Osteocyte (in vitro differentiated cells): Measurements from ENCODE around the gene NUDT3. TPM values are rescaled to one million over a fixed set of nuclear protein-coding genes. Genes with fewer than 3 reads are reported as not detected.

Source experiments
- DNase-seq: peaks from one replicate; pipeline ENCODE4 v3.0.0; 2021; ENCODE audit warnings: mixed read lengths; ENCODE audit not compliant: unreplicated experiment; ENCODE audit errors: extremely low spot score
- H3K27ac Mint-ChIP-seq: one replicate; pipeline ENCODE4 v1.8.0; 2021; ENCODE audit warnings: mild to moderate bottlenecking, mixed read lengths; ENCODE audit not compliant: unreplicated experiment
- H3K27me3 Mint-ChIP-seq: one replicate; pipeline ENCODE4 v1.8.0; 2021; ENCODE audit warnings: mixed read lengths; ENCODE audit not compliant: unreplicated experiment
- H3K36me3 Mint-ChIP-seq: one replicate; pipeline ENCODE4 v1.8.0; 2021; ENCODE audit warnings: mixed read lengths; ENCODE audit not compliant: unreplicated experiment
- H3K4me1 Mint-ChIP-seq: one replicate; pipeline ENCODE4 v1.8.0; 2021; ENCODE audit warnings: mixed read lengths; ENCODE audit not compliant: unreplicated experiment
- H3K4me3 Mint-ChIP-seq: one replicate; pipeline ENCODE4 v1.8.0; 2021; ENCODE audit warnings: mild to moderate bottlenecking, moderate library complexity, mixed read lengths; ENCODE audit not compliant: unreplicated experiment
- H3K9me3 Mint-ChIP-seq: one replicate; pipeline ENCODE4 v1.8.0; 2021; ENCODE audit warnings: mixed read lengths; ENCODE audit not compliant: unreplicated experiment
- long read RNA-seq: library from polyadenylated mRNA; unstranded; transcript quantifications from one replicate; pipeline ENCODE4 v2.0.0, GENCODE V29; 2021
- total RNA-seq: library from RNA; stranded (reverse); gene quantifications from 2 replicates; pipeline ENCODE4 v1.2.1, GENCODE V29; 2021
- TF ChIP-seq, protein P1 (sequence below): fragments of 200-600 bp; sonication (generic); IDR thresholded peaks from 2 replicates; pipeline ENCODE4 v1.5.0; 2021; ENCODE audit warnings: antibody characterized with exemption, mild to moderate bottlenecking, moderate library complexity

NUDT3 gene
- 32.0 and 33.1 TPM in 2 replicates for total RNA-seq
- long read RNA-seq, full-length matches to known transcripts: 11 of 47 reads
- long read RNA-seq, partial matches to known transcripts: 1 of 47 reads
- long read RNA-seq, other reads (novel, unspliced or antisense): 35 of 47 reads

DNA sequence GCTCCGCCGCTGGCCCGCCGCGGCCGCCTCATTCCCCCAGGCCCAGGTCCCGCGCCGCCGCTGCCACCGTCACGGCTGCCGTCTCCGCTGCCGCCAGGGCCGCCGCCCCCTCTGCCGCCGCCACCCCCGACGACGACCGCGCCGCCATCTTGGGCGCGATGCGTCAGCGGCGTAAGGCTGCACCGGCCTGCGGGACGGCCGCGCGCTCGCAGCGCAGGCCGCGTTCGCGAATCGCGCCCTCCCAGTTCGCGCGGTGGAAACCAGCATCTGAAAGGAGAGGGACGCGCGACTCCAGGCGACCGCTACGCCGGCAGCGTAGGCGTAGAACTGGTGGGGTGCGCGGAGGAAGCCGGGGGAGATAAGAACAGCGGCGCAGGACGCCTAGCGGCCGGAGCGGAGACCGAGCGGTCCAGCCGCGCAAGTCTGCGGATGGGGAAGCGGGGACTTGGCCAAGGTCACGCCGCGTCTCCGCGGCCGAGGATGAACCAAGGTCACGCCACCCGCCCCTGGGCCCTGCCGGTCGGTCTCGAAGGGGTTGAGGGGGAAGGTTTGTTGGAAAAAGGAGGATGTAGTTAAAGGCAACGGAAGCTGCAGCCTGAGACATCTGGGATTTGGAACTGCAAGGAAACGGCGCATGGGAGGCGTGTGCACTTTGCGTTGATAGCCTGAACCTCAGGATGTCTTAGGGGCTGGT is at the start of gene NUDT3:
TSS of gene NUDT3 (minus strand) at position 173 of the 694 bp plus-strand sequence. CDS start 307 bp downstream, outside the sequence.
- Mint-ChIP-seq H3K27me3 (no peaks in the 10 kb centered on the region), H3K4me1 (peaks cover 23% of the 10 kb centered on the region), H3K27ac (peak within 1 kb of the TSS; percentile 87), H3K36me3 (peaks cover 2% of the 10 kb centered on the region), H3K9me3 (no peaks in the 10 kb centered on the region), H3K4me3 (peak within 1 kb of the TSS; percentile 45)
- DNase-seq: peak; percentile 98
- TF ChIP-seq, protein P1, sequence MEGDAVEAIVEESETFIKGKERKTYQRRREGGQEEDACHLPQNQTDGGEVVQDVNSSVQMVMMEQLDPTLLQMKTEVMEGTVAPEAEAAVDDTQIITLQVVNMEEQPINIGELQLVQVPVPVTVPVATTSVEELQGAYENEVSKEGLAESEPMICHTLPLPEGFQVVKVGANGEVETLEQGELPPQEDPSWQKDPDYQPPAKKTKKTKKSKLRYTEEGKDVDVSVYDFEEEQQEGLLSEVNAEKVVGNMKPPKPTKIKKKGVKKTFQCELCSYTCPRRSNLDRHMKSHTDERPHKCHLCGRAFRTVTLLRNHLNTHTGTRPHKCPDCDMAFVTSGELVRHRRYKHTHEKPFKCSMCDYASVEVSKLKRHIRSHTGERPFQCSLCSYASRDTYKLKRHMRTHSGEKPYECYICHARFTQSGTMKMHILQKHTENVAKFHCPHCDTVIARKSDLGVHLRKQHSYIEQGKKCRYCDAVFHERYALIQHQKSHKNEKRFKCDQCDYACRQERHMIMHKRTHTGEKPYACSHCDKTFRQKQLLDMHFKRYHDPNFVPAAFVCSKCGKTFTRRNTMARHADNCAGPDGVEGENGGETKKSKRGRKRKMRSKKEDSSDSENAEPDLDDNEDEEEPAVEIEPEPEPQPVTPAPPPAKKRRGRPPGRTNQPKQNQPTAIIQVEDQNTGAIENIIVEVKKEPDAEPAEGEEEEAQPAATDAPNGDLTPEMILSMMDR: peak; percentile 90

DNA sequence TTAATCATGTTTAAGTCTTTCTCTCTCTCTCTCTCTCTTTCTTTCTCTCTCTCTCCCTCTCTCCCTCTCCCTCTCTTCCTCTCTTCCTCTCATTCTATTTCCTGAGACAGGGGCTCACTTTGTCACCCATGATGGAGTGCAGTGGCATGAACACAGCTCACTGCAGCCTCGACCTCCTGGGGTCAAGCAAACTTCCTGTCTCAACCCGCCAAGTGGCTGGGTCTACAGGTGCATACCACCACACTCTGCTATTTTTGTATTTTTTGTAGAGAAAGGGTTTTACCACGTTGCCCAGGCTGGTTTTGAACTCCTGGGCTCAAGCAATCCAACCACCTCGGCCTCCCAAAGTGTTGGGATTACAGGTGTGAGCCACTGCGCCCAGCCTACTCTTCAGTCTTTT is 49.1 kb upstream of the NUDT3 start:
- DNase-seq: no peak
- Mint-ChIP-seq H3K36me3 (peaks cover 3% of the 10 kb centered on the region), H3K4me3 (no peak overlapping the region), H3K27ac (no peak overlapping the region), H3K27me3 (no peaks in the 10 kb centered on the region), H3K9me3 (peaks cover 6% of the 10 kb centered on the region), H3K4me1 (no peaks in the 10 kb centered on the region)
- TF ChIP-seq, protein P1: no peak

DNA sequence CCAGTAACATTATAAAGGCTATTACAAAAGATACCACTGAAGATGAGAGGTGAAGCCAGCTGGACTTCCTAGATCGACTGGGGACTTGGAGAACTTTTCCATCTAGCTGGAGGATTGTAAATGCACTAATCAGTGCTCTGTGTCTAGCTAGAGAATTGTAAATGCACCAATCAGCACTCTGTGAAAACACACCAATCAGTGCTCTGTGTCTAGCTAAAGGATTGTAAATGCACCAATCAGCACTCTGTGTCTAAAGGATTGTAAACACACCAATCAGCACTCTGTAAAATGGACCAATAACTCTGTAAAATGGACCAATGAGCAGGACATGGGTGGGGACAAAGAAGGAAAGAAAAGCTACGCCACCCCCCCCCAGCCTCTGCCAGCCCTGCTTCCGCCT is 47.0 kb upstream of the NUDT3 start:
- no peak overlapping the region for H3K4me3 Mint-ChIP-seq
- H3K36me3 Mint-ChIP-seq: peaks cover 3% of the 10 kb centered on the region
- TF ChIP-seq, protein P1: no peak
- no peaks in the 10 kb centered on the region for H3K27me3 Mint-ChIP-seq
- H3K9me3 Mint-ChIP-seq: peaks cover 6% of the 10 kb centered on the region
- H3K27ac Mint-ChIP-seq: no peak overlapping the region
- DNase-seq: no peak
- no peaks in the 10 kb centered on the region for H3K4me1 Mint-ChIP-seq

- no peaks in the 10 kb centered on the region for H3K4me1 Mint-ChIP-seq
- no peaks in the 10 kb centered on the region for H3K27me3 Mint-ChIP-seq
- H3K36me3 Mint-ChIP-seq: peaks cover 3% of the 10 kb centered on the region
Measured at GRCh38 chr6:34438705-34439104, 46.2 kb upstream of the NUDT3 start.

GRCh38 chr6:34437644-34437970 is 45.1 kb upstream of the NUDT3 start:
- peaks cover 3% of the 10 kb centered on the region for H3K36me3 Mint-ChIP-seq
- H3K4me3 Mint-ChIP-seq: no peak overlapping the region
- H3K4me1 Mint-ChIP-seq: no peaks in the 10 kb centered on the region
- H3K27ac Mint-ChIP-seq: no peak overlapping the region
- TF ChIP-seq, protein P1: no peak
- DNase-seq: no peak
- H3K27me3 Mint-ChIP-seq: peaks cover 6% of the 10 kb centered on the region
- H3K9me3 Mint-ChIP-seq: peaks cover 6% of the 10 kb centered on the region

More at GRCh38 chr6:34438705-34439104, 46.2 kb upstream of the NUDT3 start:
- Mint-ChIP-seq H3K4me3 (no peak overlapping the region), H3K9me3 (peaks cover 6% of the 10 kb centered on the region), H3K27ac (no peak overlapping the region)
- TF ChIP-seq, protein P1: no peak
- DNase-seq: no peak
